ENCODE results near the gene BLTP3A.

BLTP3A gene

DNA sequence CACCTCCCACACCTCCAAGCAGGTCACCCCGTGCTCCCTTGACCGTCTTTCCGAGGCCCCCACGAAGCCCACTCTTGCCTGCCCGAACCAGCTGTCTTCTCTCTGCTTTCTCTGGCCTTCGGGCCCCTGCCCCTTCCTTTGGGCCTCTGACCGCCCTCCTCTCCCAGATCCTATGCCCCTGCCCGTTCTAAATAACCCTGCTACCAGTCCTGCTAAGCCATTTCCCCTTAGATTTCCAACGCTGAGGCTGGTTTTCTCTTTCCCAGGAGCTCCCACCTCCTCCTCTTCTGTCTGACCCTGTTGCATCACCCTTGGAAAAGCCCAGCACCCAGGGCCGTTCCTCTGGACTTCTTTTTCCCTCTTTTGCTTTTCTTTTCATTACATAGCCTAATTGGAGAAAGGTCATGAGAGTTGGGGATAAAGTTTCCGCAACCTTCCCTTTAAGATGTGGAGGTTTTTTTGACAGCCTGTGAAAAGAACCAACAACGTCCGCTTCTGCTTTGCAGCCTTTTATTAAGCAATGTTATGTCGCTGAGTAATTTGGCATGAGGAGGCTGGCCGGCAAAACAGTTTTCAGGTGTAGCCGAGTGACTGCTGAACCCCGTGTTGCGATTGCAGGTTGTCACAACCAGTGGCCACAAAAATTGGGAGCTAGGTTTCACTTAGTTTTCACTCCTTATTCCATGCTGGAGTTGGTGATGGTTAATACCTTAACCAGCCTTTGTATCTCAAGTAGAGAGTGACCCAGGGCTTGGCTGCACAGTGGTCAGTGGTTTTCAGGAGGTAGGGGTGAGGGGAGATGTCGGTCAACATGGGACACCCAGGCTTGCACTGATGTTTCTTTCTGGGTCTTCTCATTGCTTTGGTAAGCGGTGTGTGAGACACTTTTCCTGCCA is 970 bp downstream of the BLTP3A start:
- TF ChIP-seq ZNF70 (CRISPR knock-in tag; IDR thresholded peaks at IDR 0.05) = peak; percentile 82
- TF ChIP-seq, protein P1, sequence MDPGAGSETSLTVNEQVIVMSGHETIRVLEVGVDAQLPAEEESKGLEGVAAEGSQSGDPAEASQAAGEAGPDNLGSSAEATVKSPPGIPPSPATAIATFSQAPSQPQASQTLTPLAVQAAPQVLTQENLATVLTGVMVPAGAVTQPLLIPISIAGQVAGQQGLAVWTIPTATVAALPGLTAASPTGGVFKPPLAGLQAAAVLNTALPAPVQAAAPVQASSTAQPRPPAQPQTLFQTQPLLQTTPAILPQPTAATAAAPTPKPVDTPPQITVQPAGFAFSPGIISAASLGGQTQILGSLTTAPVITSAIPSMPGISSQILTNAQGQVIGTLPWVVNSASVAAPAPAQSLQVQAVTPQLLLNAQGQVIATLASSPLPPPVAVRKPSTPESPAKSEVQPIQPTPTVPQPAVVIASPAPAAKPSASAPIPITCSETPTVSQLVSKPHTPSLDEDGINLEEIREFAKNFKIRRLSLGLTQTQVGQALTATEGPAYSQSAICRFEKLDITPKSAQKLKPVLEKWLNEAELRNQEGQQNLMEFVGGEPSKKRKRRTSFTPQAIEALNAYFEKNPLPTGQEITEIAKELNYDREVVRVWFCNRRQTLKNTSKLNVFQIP (CRISPR knock-in tag; IDR thresholded peaks at IDR 0.05; ENCODE audit: borderline replicate concordance, low read depth) = no peak
- peak; percentile 53 for ATAC-seq

DNA sequence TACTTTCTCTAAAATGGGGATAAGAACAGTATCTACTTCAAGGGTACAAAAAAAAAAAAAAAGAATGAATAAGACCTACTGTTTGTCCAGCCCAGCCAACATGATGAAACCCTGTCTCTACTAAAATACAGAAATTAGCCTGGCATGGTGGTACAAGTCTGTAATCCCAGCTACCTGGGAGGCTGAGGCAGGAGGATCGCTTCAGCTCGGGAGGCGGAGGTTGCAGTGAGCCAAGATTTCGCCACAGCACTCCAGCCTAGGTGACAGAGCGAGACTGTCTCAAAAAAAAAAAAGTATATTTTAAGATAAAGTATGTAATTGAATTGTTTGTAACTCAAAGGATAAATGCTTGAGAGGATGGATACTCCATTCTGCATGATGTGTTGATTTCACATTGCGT is 2.0 kb downstream of the BLTP3A start:
- no peak for TF ChIP-seq ZNF565 (CRISPR knock-in tag; conservative IDR thresholded peaks at IDR 0.05; ENCODE audit: low read depth)
- no peak for TF ChIP-seq ZNF70 (CRISPR knock-in tag; IDR thresholded peaks at IDR 0.05)
- TF ChIP-seq ZFP3 (CRISPR knock-in tag; IDR thresholded peaks at IDR 0.05) = no peak
- TF ChIP-seq CSDC2 (CRISPR knock-in tag; IDR thresholded peaks at IDR 0.05) = no peak
- TF ChIP-seq, protein P2, sequence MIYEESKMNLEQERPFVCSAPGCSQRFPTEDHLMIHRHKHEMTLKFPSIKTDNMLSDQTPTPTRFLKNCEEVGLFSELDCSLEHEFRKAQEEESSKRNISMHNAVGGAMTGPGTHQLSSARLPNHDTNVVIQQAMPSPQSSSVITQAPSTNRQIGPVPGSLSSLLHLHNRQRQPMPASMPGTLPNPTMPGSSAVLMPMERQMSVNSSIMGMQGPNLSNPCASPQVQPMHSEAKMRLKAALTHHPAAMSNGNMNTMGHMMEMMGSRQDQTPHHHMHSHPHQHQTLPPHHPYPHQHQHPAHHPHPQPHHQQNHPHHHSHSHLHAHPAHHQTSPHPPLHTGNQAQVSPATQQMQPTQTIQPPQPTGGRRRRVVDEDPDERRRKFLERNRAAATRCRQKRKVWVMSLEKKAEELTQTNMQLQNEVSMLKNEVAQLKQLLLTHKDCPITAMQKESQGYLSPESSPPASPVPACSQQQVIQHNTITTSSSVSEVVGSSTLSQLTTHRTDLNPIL (CRISPR knock-in tag; IDR thresholded peaks at IDR 0.05; ENCODE audit: low read depth) = no peak
- no peak for TF ChIP-seq ZFP30 (CRISPR knock-in tag; IDR thresholded peaks at IDR 0.05)
- TF ChIP-seq PPARA (CRISPR knock-in tag; IDR thresholded peaks at IDR 0.05; ENCODE audit: borderline replicate concordance) = no peak
- no peak for TF ChIP-seq TOX (CRISPR knock-in tag; IDR thresholded peaks at IDR 0.05; ENCODE audit: borderline replicate concordance)
- TF ChIP-seq BACH2 (CRISPR knock-in tag; IDR thresholded peaks at IDR 0.05; ENCODE audit: borderline replicate concordance) = no peak
- TF ChIP-seq, protein P3, sequence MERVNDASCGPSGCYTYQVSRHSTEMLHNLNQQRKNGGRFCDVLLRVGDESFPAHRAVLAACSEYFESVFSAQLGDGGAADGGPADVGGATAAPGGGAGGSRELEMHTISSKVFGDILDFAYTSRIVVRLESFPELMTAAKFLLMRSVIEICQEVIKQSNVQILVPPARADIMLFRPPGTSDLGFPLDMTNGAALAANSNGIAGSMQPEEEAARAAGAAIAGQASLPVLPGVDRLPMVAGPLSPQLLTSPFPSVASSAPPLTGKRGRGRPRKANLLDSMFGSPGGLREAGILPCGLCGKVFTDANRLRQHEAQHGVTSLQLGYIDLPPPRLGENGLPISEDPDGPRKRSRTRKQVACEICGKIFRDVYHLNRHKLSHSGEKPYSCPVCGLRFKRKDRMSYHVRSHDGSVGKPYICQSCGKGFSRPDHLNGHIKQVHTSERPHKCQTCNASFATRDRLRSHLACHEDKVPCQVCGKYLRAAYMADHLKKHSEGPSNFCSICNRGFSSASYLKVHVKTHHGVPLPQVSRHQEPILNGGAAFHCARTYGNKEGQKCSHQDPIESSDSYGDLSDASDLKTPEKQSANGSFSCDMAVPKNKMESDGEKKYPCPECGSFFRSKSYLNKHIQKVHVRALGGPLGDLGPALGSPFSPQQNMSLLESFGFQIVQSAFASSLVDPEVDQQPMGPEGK (CRISPR knock-in tag; IDR thresholded peaks at IDR 0.05; ENCODE audit: borderline replicate concordance) = no peak
- TF ChIP-seq SNAI2 (CRISPR knock-in tag; IDR thresholded peaks at IDR 0.05) = no peak
- TF ChIP-seq, protein P4, sequence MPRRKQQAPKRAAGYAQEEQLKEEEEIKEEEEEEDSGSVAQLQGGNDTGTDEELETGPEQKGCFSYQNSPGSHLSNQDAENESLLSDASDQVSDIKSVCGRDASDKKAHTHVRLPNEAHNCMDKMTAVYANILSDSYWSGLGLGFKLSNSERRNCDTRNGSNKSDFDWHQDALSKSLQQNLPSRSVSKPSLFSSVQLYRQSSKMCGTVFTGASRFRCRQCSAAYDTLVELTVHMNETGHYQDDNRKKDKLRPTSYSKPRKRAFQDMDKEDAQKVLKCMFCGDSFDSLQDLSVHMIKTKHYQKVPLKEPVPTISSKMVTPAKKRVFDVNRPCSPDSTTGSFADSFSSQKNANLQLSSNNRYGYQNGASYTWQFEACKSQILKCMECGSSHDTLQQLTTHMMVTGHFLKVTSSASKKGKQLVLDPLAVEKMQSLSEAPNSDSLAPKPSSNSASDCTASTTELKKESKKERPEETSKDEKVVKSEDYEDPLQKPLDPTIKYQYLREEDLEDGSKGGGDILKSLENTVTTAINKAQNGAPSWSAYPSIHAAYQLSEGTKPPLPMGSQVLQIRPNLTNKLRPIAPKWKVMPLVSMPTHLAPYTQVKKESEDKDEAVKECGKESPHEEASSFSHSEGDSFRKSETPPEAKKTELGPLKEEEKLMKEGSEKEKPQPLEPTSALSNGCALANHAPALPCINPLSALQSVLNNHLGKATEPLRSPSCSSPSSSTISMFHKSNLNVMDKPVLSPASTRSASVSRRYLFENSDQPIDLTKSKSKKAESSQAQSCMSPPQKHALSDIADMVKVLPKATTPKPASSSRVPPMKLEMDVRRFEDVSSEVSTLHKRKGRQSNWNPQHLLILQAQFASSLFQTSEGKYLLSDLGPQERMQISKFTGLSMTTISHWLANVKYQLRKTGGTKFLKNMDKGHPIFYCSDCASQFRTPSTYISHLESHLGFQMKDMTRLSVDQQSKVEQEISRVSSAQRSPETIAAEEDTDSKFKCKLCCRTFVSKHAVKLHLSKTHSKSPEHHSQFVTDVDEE (CRISPR knock-in tag; IDR thresholded peaks at IDR 0.05) = no peak
- TF ChIP-seq ARNTL (CRISPR knock-in tag; IDR thresholded peaks at IDR 0.05; ENCODE audit: borderline replicate concordance, low read depth) = no peak
- no peak for TF ChIP-seq TCF4 (CRISPR knock-in tag; IDR thresholded peaks at IDR 0.05; ENCODE audit: borderline replicate concordance)
- TF ChIP-seq, protein P1 (CRISPR knock-in tag; IDR thresholded peaks at IDR 0.05; ENCODE audit: borderline replicate concordance, low read depth) = no peak
- no peak for TF ChIP-seq ESRRG (CRISPR knock-in tag; IDR thresholded peaks at IDR 0.05)
- TF ChIP-seq, protein P5, sequence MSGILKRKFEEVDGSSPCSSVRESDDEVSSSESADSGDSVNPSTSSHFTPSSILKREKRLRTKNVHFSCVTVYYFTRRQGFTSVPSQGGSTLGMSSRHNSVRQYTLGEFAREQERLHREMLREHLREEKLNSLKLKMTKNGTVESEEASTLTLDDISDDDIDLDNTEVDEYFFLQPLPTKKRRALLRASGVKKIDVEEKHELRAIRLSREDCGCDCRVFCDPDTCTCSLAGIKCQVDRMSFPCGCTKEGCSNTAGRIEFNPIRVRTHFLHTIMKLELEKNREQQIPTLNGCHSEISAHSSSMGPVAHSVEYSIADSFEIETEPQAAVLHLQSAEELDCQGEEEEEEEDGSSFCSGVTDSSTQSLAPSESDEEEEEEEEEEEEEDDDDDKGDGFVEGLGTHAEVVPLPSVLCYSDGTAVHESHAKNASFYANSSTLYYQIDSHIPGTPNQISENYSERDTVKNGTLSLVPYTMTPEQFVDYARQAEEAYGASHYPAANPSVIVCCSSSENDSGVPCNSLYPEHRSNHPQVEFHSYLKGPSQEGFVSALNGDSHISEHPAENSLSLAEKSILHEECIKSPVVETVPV (CRISPR knock-in tag; IDR thresholded peaks at IDR 0.05) = no peak
- no peak for ATAC-seq
